CD1c-positive myeloid dendritic cell (primary cell): Measurements from ENCODE around the gene FOXC2.

ENCODE experiments used
- DNase-seq: peaks from one replicate; pipeline ENCODE4 v3.0.0-alpha.2; 2016; ENCODE audit errors: extremely low spot score

The FOXC2 gene

GRCh38 chr16:86573646-86574508 lies 7.2 kb downstream of the FOXC2 start:
- no peak for DNase-seq

DNA sequence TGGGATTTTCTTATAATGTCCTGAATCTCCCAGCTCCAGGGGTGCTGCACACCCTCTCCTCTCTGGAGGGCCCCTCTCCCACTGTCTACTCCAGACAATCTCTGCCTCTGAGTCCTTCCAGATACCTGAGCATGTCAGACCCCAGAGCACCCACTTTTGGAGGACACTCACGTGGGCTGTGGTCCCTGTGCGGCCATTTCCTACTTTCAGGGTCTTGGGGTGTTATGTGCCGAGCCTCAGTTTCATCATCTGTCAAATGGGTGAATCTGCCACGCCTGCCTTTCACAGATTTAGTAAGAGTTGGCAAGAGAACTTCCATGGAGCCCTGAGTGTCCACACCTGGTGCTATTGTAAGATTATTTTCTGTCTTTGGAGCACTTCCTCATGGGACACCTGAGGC lies 8.0 kb downstream of the FOXC2 start:
- DNase-seq, result no peak

- DNase-seq, result no peak
Observed at GRCh38 chr16:86575095-86575685, 8.6 kb downstream of the FOXC2 start.

GRCh38 chr16:86575754-86576557 lies 9.3 kb downstream of the FOXC2 start:
- DNase-seq, result peak; percentile 15

- DNase-seq, result no peak
Observed at GRCh38 chr16:86576591-86577313, 10.1 kb downstream of the FOXC2 start.

- no peak for DNase-seq
Observed at GRCh38 chr16:86577314-86577971, 10.8 kb downstream of the FOXC2 start.

- no peak for DNase-seq
Observed at GRCh38 chr16:86578061-86578599, 11.5 kb downstream of the FOXC2 start, which contains the start of gene FOXL1. FOXL1 (plus strand) TSS chr16:86578549; CDS start chr16:86578724, 175 bp downstream.

GRCh38 chr16:86578611-86579267 lies 12.1 kb downstream of the FOXC2 start:
- DNase-seq, result no peak

DNA sequence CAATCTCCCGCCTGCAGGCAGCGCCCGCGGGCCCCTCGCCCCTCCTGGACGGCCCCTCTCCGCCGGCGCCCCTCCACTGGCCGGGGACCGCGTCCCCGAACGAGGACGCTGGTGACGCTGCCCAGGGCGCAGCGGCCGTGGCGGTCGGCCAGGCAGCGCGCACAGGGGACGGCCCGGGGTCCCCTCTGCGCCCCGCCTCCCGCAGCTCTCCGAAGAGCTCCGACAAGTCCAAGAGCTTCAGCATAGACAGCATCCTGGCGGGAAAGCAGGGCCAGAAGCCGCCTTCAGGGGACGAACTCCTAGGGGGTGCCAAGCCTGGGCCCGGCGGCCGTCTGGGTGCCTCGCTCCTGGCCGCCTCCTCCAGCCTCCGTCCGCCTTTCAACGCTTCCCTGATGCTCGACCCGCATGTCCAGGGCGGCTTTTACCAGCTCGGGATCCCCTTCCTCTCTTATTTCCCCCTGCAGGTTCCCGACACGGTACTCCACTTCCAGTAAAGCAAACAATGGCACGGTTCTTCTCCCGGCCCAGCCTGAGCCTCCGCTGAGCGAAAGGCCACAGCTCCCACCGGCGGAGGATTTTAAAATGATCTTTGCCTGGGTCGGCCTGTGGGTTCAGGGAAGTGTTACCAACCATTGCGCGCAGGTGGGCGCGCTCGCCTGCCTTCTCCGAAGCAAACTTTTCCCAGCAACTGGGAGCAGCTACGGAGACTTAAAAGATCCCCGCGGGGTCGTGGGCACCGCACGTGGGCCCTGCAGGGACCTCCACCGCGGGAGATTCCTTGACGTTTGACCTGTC lies 12.8 kb downstream of the FOXC2 start:
- DNase-seq, result no peak

DNA sequence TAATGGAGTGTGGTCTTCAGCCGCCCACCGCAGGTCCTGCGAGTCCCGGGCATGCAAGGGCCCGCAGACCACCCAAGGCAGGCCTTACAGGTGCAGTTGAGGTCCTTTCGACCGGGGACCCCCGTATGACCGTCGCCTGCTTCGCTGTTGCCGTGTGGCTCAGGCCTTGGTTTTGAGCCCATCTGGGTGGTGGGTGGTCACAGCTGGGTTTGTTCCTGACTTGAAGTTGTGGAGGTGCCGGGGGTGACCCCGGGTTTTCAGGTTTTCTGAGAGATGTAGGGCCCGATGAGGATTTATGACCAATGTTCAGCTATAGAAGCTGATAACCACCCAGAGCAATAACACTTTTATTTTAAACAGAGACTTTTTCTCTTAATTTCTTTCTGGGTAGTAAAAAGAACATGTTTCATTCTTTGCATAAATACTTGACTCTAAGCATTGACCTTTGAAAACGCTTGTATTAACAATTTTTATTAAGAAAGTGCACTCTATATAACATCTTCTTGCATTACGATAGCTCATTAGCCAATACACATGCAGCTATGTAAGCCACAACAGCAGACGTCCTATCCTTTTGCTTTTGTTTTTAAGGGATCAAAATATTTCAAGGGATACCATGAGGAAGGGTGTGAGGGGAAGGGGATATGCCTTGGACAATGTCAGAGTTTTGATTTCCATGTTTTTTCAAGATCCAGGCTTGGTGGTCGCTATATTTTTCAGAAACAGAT lies 13.6 kb downstream of the FOXC2 start:
- no peak for DNase-seq

GRCh38 chr16:86580791-86581170 lies 14.2 kb downstream of the FOXC2 start:
- no peak for DNase-seq

DNA sequence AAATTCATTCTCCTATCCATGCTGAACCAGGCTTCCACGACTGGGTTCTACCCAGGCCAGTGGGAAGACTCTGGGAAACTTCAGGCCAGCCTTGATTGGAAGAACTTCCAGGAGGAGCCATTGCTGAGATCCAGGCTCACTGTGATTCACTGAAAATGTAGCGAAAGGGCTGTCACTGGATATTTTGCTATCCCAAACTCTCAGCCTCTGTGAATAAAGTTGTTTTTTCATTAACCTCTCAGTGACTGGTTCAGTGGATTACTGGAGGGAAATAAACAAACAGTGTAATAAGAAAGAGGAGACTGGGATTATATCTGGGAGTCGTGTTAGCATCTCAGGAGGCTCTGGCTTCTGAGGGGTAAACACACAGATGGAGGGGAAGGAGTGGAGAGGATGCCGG lies 14.8 kb downstream of the FOXC2 start:
- DNase-seq, result no peak

DNA sequence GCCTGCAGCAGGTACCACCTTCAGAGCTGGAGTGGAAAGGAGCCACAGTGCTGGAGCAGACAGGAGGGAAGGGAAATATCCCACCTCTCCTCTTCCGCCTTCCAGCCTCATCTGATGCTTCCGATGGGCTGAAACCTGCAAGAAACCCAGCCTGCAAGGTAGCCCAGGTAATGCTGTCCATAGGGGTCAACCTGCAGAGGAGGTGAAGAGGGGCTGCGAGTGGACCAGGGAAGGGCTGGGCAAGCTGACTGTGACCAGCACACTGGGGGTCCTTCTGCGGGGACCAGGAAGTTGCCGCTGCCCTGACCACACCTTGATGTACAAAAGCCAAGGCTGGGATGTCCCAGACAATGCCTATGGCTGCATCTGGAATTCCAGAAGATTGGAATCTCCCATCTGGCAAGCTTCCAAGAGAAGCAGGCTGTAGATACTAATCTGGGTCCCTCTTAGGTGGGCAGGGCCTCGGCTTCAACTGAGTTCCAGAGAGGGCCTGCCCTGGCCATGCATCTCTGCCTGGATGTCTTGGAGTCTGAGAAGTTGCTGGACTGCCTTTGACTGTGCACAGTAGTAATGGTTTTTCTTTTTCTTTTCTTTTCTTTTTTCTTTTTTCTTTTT lies 17.5 kb downstream of the FOXC2 start:
- no peak for DNase-seq

- no peak for DNase-seq
Observed at GRCh38 chr16:86584726-86585721, 18.4 kb downstream of the FOXC2 start.

DNA sequence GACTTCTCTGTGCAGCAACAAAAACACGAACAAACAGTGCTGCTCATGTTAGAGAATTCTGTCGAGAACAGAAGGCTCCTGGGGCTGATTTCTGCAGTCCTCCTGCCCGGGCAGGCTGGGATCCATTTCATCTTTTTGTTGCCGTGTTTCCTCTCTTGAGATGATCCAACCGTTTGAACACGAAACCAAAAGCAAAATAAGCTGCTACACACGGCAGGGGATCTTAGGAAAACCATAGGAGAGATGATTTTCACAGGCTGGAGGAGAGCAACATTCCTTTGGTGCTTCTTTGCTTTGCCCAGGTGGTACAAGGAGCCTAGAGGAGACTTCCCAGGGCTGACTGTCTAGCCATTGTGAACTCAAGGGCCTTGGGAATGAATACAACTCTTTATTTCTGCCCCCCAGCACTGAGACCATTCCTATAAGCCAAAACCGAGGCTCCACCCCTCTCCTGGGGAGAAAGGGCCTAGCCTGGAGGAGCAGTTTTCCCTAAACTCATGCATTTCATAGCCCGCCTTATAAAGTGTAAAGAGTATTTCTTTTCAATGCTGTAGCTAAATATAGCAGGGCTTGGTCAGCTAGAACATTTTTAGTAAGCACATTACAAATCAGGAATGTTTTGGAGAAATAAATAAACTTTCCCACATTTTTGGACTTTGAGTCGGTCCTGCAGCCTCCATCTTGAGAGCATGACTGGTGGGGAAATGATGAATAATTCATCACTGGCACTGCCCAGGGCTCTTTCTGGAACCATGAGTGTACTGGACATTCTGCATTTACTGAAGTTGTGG lies 19.4 kb downstream of the FOXC2 start:
- no peak for DNase-seq

GRCh38 chr16:86587487-86587886 lies 20.9 kb downstream of the FOXC2 start:
- DNase-seq, result no peak
